Measurements from ENCODE around the gene SNN. TPM values are rescaled to one million over a fixed set of nuclear protein-coding genes. Genes with fewer than 3 reads are reported as not detected.

SNN gene
- total RNA-seq, 1 experiment from 2014 or later: 15.6 TPM

GRCh38 chr16:11639925-11640899 is 28.0 kb upstream of the SNN start:
- intact Hi-C loops (cut with micrococcal nuclease; ENCODE audit: unreplicated experiment): loop anchor here (5.0 kb wide), 2 partner anchors 108 to 233 kb away; no protein-coding TSS in a partner anchor
- no peak overlapping the region for H3K4me3 ChIP-seq (ENCODE audit: low read depth in 2 of 2, low read length in 2 of 2)
- no peaks in the 10 kb centered on the region for H3K36me3 ChIP-seq (ENCODE audit: control insufficient read depth, insufficient read depth, low read length)
- H3K9me3 ChIP-seq (ENCODE audit: control insufficient read depth, insufficient read depth, low read depth, low read length): no peaks in the 10 kb centered on the region
- no peak overlapping the region; the same call in 1 of the 2 replicates for H3K27ac ChIP-seq (ENCODE audit: low read length)
- in situ Hi-C loops (cut with HindIII; ENCODE audit: low pct_unique_long_range_greater_than_20kb, low sequenced_read_pairs): no loop called here
- ATAC-seq (peak; percentile 67), DNase-seq (ENCODE audit: low read depth, low spot score) (peak; percentile 93)
- BruUV-seq (replicated peaks): no TSS peak
- H3K27me3 ChIP-seq (ENCODE audit: control insufficient read depth, insufficient read depth, low read length): no peaks in the 10 kb centered on the region
- H3K4me1 ChIP-seq (ENCODE audit: control insufficient read depth, insufficient read depth, low read length): peaks cover 11% of the 10 kb centered on the region
- POLR2A ChIA-PET: no interaction called here
- no peak for TF ChIP-seq CTCF (IDR thresholded peaks at IDR 0.05)
- no peak for TF ChIP-seq TCF7L2 (IDR thresholded peaks at IDR 0.05; ENCODE audit: low read depth, low read length)
- TF ChIP-seq SIN3A (IDR thresholded peaks at IDR 0.05; ENCODE audit: borderline replicate concordance, insufficient read depth, low read depth, low read length): no peak
- TF ChIP-seq POLR2AphosphoS5 (IDR thresholded peaks at IDR 0.05; ENCODE audit: low read depth, low read length): no peak
- TF ChIP-seq REST (IDR thresholded peaks at IDR 0.05; ENCODE audit: insufficient read depth in 1 of 2, low read depth in 2 of 2, low read length in 1 of 2): no peak
- CTCF ChIA-PET: interaction anchor here (0.6 to 1.4 kb wide), 5 partner anchors 108 to 321 kb away, joined by 3 to 4 read pairs (median 4); no protein-coding TSS in a partner anchor

- Histone ChIP-seq H3K4me1 (ENCODE audit: control insufficient read depth, insufficient read depth, low read length) (peaks cover 11% of the 10 kb centered on the region), H3K9me3 (ENCODE audit: control insufficient read depth, insufficient read depth, low read depth, low read length) (no peaks in the 10 kb centered on the region), H3K27me3 (ENCODE audit: control insufficient read depth, insufficient read depth, low read length) (no peaks in the 10 kb centered on the region), H3K27ac (ENCODE audit: low read length) (peak overlapping the region; percentile 9; the same call in 1 of the 2 replicates), H3K4me3 (ENCODE audit: low read depth in 2 of 2, low read length in 2 of 2) (no peak overlapping the region), H3K36me3 (ENCODE audit: control insufficient read depth, insufficient read depth, low read length) (no peaks in the 10 kb centered on the region)
- DNase-seq (ENCODE audit: low read depth, low spot score): peak; percentile 53
- intact Hi-C loops (cut with micrococcal nuclease; ENCODE audit: unreplicated experiment) (loop anchor here (5.0 kb wide), 2 partner anchors 109 to 234 kb away; no protein-coding TSS in a partner anchor), in situ Hi-C loops (cut with HindIII; ENCODE audit: low pct_unique_long_range_greater_than_20kb, low sequenced_read_pairs) (no loop called here)
- peak; percentile 82 for ATAC-seq
- POLR2A ChIA-PET: no interaction called here
- TF ChIP-seq CTCF (IDR thresholded peaks at IDR 0.05) (peak; percentile 93), REST (IDR thresholded peaks at IDR 0.05; ENCODE audit: insufficient read depth in 1 of 2, low read depth in 2 of 2, low read length in 1 of 2) (no peak)
- BruUV-seq (replicated peaks): no TSS peak
- CTCF ChIA-PET: interaction anchor here (0.6 to 1.4 kb wide), 5 partner anchors 109 to 322 kb away, joined by 3 to 4 read pairs (median 4); no protein-coding TSS in a partner anchor
These were observed 27.1 kb upstream of the SNN start for GRCh38 chr16:11640987-11641817.
